Measurements from ENCODE around the gene FBXO4.
"Not testable (repeated sequence)": the region's sequence is repeated elsewhere in the genome, so short reads cannot be mapped to it uniquely, and the experiment has no call there.

Gene FBXO4

DNA sequence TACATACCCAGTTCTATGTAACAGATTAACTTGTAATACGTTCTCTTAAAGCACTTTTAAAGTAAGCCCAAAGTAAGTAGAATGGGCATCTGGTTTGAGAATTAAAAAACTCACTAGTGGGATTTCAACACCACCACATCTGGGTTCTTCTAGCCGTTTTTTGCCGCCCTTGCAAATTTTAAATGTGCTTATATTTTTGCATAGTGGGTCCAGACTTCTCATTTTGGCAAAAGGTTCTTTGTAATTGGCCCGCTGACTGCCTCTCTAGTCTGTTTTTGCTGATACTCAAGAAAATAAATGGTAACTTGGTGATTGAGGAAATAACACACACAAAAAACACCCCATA lies 582 bp upstream of the FBXO4 start:
- no peak for DNase-seq

DNA sequence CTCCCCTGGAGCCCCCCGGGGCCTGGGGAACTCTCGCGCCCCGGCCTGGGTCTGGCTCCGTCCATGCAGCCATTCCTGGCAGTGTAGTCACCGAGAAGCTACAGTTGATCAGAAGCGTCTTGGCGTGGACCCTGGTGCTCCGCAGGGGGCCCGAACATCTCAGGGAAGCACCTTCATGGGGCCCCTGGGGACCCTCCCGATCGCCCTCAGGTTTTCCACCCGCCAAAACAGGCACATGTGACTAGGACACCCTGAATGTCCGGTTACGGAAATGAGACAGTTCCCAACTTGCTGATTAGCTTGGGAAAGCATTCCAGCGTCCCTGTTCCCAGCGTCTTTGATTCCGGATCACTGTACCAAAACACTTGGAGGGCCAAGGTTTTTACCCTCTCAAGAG lies 472 bp downstream of the FBXO4 start:
- no peak for DNase-seq

DNA sequence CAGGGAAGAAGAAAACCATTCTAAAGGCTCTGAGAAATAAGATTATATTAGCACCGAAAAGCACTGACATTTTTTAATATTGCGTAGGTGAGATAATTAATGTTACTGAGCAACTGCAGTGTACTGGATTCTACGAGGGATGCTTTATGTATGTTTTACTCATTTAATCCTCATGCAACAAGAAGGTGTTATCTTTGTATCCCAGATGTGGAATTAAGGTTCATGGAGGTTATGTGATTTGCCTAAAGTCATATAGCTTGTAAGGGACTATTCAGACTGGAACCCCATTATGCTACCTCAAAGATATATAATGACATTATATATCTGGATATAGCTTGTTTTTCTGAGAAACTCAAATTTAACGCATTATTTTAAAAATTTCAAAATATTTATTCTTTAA lies 2.5 kb downstream of the FBXO4 start:
- DNase-seq: no peak

DNA sequence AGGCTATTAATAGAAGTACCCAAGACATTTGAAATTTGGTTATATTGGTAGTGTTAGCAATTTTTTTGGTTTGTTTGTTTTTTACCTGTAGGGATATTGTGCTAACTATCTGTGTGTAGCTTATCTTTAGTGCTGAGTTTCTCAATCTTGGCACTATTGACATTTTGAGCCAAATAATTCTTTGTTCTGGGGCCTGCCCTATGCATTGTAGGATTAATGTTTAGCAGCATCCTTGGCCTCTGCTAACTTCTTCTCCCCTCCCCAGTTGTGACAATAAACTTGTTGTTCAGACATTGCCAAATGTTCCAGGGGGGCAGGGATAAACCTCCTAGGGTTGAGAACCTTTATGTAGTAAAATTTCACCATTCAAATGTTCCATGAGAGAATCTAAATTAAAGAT lies 4.0 kb downstream of the FBXO4 start:
- no peak for DNase-seq

DNA sequence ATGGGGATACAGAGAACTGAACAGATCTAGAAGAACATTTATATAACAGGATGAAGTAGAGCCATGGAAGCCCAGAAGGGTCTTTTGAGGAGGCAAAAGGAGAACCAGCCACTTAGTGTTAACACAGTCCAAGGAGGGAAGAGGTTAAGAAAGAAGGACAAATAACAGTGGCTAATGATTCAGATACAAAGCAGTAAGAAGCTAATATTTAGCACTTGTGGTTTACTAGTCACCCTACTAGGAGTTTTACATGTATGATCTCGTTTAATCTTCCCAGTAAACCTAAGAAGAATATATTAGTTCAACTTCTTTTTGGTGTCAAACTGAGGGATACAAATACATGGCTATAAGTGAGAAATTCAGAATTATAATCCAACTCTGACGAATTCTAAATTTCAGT lies 7.7 kb downstream of the FBXO4 start:
- DNase-seq: no peak

DNA sequence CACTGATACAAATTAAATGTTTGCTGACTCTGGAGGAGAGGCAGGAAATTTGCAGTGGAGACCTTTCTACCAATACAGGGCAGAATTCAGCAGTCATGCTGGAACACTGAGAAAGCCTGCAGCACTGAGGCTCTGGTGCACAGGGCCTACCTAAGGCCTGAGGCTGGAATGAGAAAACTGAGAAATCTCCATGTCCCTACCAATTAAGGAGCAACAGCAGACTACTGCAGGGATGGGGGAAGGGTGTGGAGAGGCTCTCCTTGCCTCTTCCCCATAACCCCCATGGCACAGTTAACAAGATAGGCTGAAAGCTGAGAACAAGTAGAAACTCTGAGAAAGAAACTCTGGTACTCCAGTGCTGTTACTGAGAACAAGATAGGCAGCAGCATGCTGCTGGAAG lies 10.5 kb downstream of the FBXO4 start:
- DNase-seq: no peak

DNA sequence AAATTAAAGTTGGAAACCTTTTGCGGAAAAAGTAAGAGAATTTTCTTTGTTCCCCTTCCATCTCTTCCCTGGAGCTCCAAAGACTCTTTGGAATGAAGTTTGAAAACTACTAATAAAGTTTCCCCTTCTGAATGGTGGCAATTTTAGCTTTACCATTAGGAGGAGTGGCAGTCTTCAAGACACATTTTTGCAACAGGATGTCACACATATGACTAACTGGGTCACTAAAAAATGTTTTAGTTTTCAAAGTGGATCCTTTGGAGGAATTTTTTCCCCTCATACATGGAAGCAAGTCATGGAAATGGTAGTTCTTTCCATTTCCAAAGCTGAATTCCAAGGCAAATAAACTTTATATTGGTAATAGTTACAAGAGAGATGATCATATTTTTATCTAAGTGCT lies 15.6 kb downstream of the FBXO4 start:
- DNase-seq: no peak

DNA sequence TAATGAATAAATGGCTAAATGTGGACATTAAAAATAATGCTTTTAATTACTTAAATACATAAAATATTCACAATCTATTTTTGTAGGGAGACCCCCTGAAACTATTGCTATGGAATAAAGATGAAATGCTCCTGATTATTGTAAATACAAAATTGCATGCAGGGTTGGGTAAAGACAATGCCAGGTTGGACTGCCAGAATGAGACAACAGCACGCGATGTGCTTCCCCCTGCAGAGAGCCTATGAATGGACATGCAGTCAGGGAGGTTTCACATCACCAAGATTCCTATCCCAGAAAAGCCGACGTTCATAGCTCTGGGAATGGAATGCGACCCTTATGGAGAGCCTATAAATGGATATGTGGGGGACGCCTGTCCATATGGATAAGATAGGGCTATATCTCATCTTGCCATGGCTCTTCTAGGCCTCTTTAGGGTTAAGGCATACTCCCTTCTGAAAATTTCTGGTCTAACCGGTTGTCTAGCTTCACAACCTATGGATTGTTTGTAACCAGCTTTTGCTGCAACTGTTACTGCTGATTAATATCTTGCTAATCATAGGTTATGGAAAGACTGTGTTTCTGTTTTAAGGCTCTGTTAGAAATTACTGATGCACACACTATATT lies 20.4 kb downstream of the FBXO4 start:
- DNase-seq: not testable (repeated sequence)

DNA sequence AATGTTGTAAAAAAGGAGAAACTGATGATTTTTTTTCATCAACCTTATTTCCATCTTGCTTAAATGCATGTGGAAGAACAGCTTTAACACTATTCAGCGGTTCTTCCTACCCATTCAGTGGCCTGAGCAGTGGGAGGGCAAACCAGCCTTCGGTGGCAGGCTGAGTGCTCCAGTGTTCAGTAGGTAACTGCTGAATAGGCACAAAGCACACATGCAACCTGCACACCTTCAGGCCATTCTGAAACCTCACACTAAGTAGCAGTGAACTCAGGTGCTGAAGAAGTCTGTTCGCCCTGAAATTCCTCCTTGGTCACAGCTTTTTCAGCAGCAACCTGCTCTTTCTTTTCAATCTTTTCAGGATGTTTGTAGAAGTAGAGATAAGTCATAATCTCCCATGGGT lies 26.1 kb downstream of the FBXO4 start:
- no peak for DNase-seq

DNA sequence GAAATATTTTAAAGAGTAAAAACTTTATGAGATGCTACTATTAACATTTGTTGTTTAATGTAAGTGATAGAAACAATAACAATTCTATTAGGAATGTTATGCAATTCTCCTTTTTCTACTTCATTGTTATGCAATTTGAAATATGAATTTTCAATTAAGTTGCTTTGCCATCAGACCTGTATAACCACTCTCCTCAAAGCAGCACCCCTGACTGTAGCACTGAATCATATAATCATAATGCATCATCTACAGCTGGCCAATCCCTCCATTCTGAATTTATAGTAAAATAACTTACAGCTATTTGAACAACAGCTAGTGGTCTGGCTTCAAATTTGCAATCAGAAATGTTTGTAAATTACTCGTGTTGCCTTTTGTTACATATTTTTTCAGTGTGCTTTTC lies 29.2 kb downstream of the FBXO4 start:
- DNase-seq: no peak

DNA sequence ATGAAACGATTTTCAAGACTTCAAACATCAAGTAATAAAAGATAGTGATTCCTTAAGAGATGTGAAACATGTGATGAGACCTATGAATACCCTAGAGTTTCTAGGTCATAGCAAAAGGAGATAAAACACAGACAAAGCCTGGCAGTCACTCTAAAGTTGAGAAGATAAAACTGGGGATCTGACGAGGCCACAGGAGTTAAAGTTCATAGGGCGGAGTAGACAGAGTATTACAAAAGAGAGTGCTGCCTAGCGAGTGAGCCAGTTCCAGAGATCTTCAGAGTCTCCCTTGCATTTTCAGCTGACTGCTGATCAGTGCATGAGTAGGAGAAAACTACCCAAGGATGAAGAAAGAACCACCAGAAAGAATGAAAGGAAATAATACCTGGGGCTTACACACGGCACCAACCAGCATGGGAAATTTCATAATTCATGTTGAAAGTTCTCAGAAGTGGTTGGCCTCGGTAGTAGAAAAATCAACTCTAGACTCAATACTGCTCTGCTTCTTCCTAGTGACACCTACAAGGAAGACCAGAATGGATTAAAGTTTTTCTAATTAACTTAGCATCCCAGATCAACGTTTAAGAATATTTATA lies 30.4 kb downstream of the FBXO4 start:
- DNase-seq: no peak

DNA sequence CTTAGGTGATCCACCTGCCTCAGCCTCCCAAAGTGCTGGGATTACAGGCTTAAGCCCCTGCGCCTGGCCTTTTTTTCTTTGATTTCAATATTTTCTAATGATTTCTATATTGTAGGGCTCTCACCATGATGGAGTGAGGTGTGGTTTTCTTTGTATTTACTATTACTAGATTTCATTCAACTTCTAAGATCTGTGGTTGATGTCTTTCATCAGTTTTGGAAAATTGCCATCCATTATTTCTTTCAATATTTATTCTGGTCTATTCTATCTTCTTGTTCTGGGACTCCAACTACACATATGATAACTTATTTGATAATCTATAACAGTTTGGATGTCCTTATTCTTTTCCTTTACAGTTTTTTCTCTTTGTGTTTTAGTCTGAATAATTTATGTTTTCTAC lies 31.9 kb downstream of the FBXO4 start:
- DNase-seq: no peak

DNA sequence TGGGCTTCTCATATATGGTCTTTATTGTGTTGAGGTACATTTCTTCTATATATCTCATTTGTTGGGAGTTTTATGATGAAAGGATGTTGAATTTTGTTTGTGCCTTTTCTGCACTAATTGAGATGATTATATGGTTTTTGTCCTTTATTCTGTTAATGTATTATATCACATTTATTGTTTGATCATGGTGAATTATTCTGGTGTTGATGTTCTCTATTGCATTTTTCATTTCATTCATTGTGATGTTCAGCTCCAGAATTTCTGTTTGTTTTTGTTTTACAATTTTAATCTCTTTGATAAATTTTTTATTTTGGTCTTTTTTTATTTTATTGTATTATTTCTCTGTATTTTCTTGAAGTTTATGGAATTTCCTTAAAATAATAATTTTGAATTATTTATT lies 35.4 kb downstream of the FBXO4 start:
- no peak for DNase-seq

DNA sequence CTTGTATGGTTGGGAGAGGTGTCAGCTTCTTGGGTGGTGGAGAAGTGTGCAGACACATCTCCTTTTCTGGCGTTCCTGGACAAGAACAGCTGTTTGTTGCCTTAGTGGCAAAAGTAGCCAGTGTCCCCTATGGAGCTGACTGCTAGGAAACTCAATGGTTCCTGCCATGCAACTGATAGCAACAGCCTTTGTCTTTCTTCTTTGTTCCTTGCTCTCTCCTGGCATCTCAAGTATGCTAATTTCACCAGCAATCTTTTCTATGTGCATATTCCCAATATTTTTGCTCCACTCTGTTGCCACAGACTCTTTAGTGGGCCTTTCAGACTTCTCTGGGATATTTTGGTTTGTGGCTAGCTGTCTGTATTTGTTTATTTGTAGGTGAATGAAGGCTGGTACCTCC lies 36.7 kb downstream of the FBXO4 start:
- DNase-seq: no peak

DNA sequence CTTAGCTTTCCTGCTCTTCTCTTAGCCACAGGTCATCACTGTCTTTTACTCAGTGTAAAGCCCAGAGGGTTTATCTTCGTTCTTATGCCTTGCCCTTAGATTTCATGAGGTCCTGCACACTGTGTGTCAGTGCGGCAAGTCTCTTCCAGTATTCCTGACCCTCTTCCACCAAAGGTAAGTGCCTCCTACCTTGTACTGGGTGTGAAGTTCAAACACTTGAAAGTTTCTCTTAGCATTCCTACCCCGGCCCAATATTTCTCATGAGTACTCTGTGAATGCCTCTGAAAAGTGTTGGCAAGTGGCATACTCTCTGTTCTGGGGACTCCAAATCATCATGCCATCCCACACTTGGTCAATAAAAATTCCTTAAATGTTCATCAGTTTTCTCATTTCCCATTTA lies 37.4 kb downstream of the FBXO4 start:
- no peak for DNase-seq

DNA sequence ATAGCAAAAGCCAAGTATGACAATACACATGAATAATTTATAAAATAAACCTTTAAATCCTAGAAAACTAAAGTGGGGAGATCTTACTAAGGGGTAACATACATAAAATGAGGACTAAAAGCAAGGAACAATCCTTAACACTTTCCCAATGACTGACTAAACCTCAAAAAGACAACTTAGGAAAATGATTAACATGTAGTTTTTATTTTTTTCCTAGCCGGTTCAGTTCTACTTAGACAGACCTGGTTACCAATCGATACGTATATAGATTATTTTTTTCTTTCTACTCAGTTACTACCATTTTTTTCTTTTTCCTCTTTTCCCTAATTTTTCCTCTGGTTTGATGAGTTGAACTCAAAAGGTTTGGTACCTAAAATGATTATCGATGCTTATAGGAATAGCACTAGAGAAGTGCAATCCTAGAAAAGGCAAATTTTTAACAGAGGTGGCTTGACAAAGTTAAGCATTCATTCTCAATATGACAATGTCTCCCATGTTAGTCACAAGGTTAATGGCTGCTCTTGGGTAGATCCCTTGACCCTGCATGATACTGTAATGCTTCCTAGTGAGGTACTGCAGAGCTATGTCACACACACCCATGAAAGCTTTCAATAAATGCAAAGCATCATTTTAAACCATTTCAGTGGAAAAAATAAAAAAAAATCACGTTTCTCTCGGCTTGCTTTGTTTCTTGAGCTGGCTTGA lies 41.5 kb downstream of the FBXO4 start:
- DNase-seq: no peak

DNA sequence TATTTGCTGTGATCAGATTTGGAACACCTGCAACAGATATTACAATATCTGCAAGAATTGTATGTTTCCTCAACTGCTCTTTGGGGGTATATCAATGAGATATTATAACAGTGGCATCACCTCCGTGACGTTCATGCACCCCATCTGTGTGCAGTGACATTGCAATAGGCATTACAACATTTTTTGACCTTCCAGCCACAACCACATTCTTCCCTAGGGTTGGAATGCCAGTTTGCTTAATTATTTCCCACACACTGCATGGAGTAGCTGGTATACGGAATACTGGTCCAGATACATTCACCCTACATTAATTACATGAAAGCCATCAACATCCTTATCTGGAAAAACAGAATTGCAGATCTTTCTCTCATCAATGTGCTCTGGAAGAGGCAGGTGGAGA lies 42.3 kb downstream of the FBXO4 start:
- no peak for DNase-seq

DNA sequence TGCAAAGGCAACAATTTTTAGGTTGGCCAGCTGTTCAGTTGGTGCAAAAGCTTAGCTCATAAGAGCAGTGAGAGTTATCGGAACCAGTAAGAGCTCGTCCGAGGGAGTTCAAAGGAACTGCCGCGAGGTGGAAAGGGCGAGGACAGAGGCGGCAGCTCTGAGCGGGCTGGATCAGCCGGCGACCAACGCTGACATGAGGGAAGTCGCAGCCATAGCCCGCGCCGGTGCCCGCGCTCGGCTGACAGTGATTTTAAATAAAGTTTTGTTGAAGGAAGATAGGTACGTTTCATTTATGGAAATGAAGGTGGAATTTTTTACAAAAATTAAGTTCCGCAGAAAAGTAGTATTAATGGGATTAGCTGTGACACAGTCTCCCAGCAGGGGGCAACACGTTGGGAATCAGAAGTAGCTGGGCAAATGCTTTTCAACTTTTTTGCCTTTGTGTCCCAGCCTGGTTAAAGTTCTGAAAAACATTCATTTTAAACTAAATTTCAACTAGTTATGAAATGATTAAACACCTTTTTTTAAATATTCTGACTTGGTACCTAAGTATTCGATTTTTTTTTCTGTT lies 43.2 kb downstream of the FBXO4 start:
- DNase-seq: no peak

DNA sequence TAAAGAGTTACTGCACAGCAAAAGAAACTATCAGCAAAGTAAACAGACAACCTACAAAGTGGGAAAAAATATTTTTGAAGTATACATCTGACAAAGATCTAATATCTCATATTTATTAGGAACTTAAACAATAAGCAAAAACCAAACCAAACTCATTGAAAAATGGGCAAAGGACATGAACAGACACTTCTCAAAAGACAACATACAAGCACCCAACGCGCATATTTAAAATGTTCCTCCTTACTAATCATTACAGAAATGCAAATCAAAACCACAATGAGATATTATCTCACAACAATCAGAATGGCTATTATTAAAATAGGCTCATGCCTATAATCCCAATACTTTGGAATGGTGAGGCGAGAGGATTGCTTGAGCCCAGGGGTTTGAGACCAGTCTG lies 48.0 kb downstream of the FBXO4 start:
- no peak for DNase-seq

DNA sequence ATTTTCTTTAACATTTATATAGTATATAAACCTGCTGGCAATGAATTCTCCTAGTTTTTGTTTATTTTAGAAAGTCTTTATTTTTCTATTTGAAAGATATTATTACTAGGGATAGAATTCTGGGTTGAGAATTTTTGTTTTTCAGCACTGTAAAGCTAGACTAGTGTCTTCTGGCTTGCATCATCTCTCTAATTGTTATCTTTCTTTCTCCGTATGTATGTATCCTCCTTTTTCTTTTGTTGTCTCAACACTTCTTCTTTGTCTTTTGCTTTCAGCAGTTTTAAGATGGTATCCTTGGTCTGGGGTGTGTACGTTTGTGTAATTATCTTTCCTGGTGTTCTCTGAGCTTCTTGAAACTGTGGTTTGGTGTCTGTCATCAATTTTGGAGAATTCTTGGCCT lies 48.8 kb downstream of the FBXO4 start:
- no peak for DNase-seq

DNA sequence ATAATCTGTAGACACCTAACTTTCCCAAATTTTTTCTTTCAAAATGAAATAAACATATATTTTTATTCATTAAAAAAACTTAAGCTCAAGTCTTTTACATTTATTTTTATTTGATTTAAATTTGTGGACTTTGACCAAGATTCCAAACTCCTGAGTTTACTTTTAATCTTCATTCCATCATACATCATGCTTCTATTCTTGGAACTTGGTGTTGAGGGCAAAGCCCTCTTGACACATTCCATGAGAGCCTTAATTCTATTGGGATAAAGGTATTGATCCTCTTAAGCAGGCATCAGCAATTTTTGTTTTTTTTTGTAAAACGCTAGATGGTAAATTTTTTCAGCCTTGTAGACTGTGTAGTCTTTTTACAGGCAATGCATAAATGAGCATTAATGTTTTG lies 53.6 kb downstream of the FBXO4 start:
- no peak for DNase-seq

DNA sequence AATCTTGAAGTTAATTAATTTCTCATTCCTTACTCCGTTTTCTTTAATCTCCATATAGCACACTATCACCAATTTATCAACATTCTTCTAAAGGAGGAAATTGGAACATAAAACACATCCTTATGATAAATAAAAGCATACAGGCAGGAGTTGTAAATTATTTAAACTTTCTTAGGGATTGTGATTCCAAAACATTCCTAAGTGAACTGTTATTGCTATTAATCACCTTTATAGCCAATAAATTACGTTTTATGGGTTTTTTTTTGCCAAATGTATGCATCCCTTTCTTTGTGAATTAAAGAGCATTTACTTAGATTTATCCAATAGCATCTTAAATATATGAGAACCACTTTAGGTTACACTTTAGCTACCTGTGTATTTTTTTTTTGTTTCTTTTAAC lies 55.3 kb downstream of the FBXO4 start:
- no peak for DNase-seq

DNA sequence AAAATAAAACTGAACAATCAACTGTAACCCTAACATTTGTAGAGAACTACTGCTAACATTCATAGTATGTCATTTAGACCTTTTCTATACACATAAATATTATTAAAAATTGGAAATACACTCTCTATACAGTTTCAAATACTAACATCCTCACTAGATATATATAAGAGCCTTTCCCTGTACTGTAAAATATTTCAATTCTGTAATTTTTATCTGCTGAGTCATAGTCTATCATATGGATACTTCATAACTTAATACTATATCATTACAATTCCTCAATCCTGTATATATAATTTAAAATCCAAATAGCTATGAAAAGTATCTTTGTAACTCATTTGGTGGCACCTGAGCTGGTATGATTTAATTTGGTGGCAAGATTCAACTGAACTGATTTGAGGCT lies 55.8 kb downstream of the FBXO4 start:
- no peak for DNase-seq

DNA sequence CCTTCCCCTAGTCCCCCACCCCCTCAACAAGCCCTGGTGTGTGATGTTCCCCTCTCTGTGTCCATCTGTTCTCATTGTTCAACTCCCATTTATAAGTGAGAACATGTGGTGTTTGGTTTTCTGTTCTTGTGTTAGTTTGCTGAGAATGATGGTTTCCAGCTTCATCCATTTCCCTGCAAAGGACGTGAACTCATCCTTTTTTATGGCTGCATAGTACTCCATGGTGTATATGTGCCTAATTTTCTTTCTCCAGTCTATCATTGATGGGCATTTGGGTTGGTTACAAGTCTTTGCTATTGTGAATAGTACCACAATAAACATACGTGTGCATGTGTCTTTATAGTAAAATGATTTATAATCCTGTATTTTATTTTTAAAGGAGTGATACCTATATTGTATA lies 57.8 kb downstream of the FBXO4 start:
- not testable (repeated sequence) for DNase-seq

DNA sequence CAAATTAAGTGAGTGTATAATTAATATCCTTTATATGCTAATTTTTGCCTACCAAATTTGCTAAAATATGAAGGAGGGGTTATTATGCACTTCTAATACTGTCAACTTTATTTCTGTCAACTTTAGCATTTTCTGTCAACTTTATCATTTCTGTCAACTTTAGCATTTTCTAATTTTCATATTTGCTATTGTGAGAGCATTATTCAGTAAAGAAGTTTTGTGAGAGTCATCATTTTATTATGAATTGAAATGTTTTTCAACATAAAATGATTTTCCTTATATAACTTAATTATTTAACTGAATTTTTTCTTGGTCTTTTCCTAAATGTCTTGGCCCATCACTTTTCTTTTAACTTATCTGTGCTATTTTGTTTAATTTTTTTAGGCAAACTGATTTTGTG lies 58.2 kb downstream of the FBXO4 start:
- no peak for DNase-seq

Data from NCI-H2029 (cell line).